SW 1271 (cell line): ENCODE measurements around the gene KRT6A.
"Not testable (repeated sequence)": the region's sequence is repeated elsewhere in the genome, so short reads cannot be mapped to it uniquely, and the experiment has no call there.

Experiments used
- DNase-seq, 2 experiments: peaks; one replicate each; lab custom pipeline; 2025; lab: John Stamatoyannopoulos, UW

The KRT6A gene

GRCh38 chr12:52458861-52459260, 34.2 kb downstream of the KRT6A start:
- DNase-seq: no peak

GRCh38 chr12:52455821-52456220, 37.2 kb downstream of the KRT6A start:
- DNase-seq: no peak

GRCh38 chr12:52454411-52455201, 38.5 kb downstream of the KRT6A start:
- DNase-seq: no peak

GRCh38 chr12:52452101-52452500, 41.0 kb downstream of the KRT6A start, which contains the start of gene KRT6B:
Gene KRT6B (minus strand): TSS chr12:52452146. CDS start chr12:52452078, 68 bp downstream.
- DNase-seq: no peak

GRCh38 chr12:52448228-52448627, 44.8 kb downstream of the KRT6A start:
- no peak for DNase-seq

- DNase-seq: not testable (repeated sequence)
Measured at GRCh38 chr12:52447196-52447595, 45.9 kb downstream of the KRT6A start.

GRCh38 chr12:52446367-52447045, 46.6 kb downstream of the KRT6A start:
- DNase-seq: no peak

- no peak for DNase-seq
Measured at GRCh38 chr12:52445876-52446275, 47.2 kb downstream of the KRT6A start.

- no peak for DNase-seq
Measured at GRCh38 chr12:52444647-52445595, 48.1 kb downstream of the KRT6A start.

GRCh38 chr12:52443966-52444365, 49.1 kb downstream of the KRT6A start:
- DNase-seq: no peak

GRCh38 chr12:52442600-52443061, 50.4 kb downstream of the KRT6A start:
- DNase-seq: no peak

- DNase-seq: no peak
Measured at GRCh38 chr12:52441320-52441911, 51.6 kb downstream of the KRT6A start.

GRCh38 chr12:52440821-52441319, 52.2 kb downstream of the KRT6A start:
- DNase-seq: no peak

- no peak for DNase-seq
Measured at GRCh38 chr12:52439845-52440244, 53.2 kb downstream of the KRT6A start.

GRCh38 chr12:52439420-52439819, 53.6 kb downstream of the KRT6A start:
- DNase-seq: no peak

- no peak for DNase-seq
Measured at GRCh38 chr12:52438305-52439301, 54.5 kb downstream of the KRT6A start.

GRCh38 chr12:52437508-52437907, 55.5 kb downstream of the KRT6A start:
- no peak for DNase-seq
